NT2/D1 (cell line): ENCODE measurements around the gene GDF7.

Source experiments
- SUZ12 ChIP-seq: IDR thresholded peaks from 2 replicates; pipeline ENCODE4 v1.6.1; 2011; ENCODE audit not compliant: insufficient read length, insufficient read depth; ENCODE audit errors: extremely low read depth
- ZNF274 ChIP-seq: IDR thresholded peaks from 2 replicates; pipeline ENCODE4 v1.6.1; 2011; ENCODE audit warnings: mild to moderate bottlenecking, low read depth, low read length

DNA sequence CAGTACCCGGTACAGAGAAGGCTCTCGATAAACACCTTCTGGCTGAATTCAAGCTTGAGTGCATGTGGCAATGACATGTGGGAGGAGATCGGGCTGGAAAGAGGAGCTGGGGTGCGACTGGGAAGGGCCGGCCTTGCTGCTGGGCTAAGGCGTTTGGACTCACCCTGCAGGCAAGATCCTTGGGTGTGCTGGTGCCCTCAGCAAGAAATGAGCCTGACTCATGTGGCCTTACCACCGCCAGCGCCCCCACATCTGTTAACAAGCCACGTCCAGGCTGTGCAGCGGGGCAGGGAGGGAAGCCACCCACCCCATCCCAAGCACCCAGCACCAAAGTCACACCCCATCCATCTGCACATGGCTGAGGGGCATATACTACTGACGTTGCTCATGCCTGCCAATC lies 17.4 kb upstream of the GDF7 start:
- TF ChIP-seq ZNF274: no peak
- TF ChIP-seq SUZ12: no peak
